GM23248 (cell line): ENCODE measurements around the gene RAE1.

Source experiments
- EZH2 ChIP-seq: fragments of 200-600 bp; sonication (generic); IDR thresholded peaks from 2 replicates; pipeline ENCODE4 v1.6.1; 2018; ENCODE audit warnings: antibody characterized with exemption, mild to moderate bottlenecking; ENCODE audit not compliant: insufficient read depth, poor library complexity, severe bottlenecking
- EZH2phosphoT487 ChIP-seq: fragments of 200-600 bp; sonication (generic); IDR thresholded peaks from 2 replicates; pipeline ENCODE4 v1.6.1; 2018; ENCODE audit warnings: antibody characterized with exemption, moderate library complexity, mild to moderate bottlenecking, low read depth; ENCODE audit not compliant: insufficient read depth

GRCh38 chr20:57420571-57421252, 69.7 kb downstream of the RAE1 start:
- no peak for TF ChIP-seq EZH2phosphoT487
- TF ChIP-seq EZH2 = no peak
